ENCODE data around the gene GNGT2. TPM values are rescaled to one million over a fixed set of nuclear protein-coding genes. Genes with fewer than 3 reads are reported as not detected.
A peak's percentile ranks its signal among the peaks of the same experiment; 100 is the strongest.

The GNGT2 gene
- total RNA-seq, 1 donor from 2014 or later = not detected

DNA sequence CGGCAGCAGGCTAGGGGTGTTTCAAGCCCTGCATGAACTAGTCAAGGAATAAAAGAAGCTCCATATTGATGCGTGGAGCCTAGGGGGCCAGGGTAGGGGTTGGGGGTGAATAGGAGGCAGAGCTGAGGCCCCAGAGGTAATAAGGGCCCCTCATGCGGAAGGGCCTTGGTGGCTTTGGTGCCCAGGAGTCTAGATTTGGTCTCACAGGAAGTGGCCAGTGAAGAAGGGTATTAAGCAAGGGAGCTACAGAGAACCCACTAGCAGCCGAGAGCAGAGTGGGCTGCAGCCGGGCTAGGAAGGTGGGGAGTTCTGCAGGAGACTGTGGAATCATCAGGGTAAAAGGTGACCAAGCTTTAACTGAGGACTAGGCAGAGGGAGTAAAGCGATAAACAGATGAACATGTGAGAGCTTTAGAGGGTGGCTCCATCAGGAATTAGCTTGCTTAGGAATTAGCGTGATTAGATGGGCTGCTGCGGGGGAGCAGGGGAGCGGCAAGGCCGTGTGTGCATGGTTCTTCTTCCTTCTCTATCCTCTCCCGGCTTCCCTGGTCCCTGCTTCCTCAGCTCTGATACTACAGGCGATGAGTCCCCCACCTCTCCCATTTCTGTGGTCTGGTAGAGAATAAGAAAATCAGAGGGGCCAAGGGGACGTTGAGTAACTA is 9.8 kb downstream of the GNGT2 start:
- TF ChIP-seq EZH2 (IDR thresholded peaks at IDR 0.05; ENCODE audit: insufficient read depth, low read length) = no peak
- no peak for TF ChIP-seq CTCF (IDR thresholded peaks at IDR 0.05; ENCODE audit: insufficient read depth, low read depth, low read length)

GRCh38 chr17:49198211-49198610 is 12.2 kb downstream of the GNGT2 start:
- Histone ChIP-seq H3K4me2 (ENCODE audit: low read length) (no peak overlapping the region), H3K36me3 (ENCODE audit: insufficient read depth, low read length) (no peaks in the 10 kb centered on the region), H3K9me3 (ENCODE audit: insufficient read depth, low read depth, low read length) (no peaks in the 10 kb centered on the region), H3K9ac (ENCODE audit: low read length) (no peak overlapping the region), H3K4me3 (ENCODE audit: insufficient read depth, low read depth, low read length) (no peak overlapping the region), H3K27ac (ENCODE audit: low read depth, low read length) (no peak overlapping the region), H2AFZ (ENCODE audit: low read depth, low read length) (no peak overlapping the region), H4K20me1 (ENCODE audit: insufficient read depth, low read length) (no peaks in the 10 kb centered on the region), H3K79me2 (ENCODE audit: insufficient read depth, low read length) (no peaks in the 10 kb centered on the region), H3K4me1 (ENCODE audit: insufficient read depth, low read length) (peaks cover 16% of the 10 kb centered on the region), H3K27me3 (ENCODE audit: insufficient read depth, low read length) (no peaks in the 10 kb centered on the region)
- Mint-ChIP-seq H3K36me3 (ENCODE audit: low read depth, unreplicated experiment) (no peaks in the 10 kb centered on the region), H3K9me3 (ENCODE audit: unreplicated experiment) (peaks cover 7% of the 10 kb centered on the region), H3K4me1 (ENCODE audit: low read depth, unreplicated experiment) (peaks cover 12% of the 10 kb centered on the region), H3K27me3 (ENCODE audit: low read depth, unreplicated experiment) (no peaks in the 10 kb centered on the region), H3K27ac (ENCODE audit: unreplicated experiment) (no peak overlapping the region), H3K4me3 (ENCODE audit: unreplicated experiment) (no peak overlapping the region)
- TF ChIP-seq CTCF (IDR thresholded peaks at IDR 0.05; ENCODE audit: insufficient read depth, low read depth, low read length) (no peak), EZH2 (IDR thresholded peaks at IDR 0.05; ENCODE audit: insufficient read depth, low read length) (no peak)
- FAIRE-seq (no peak), DNase-seq (ENCODE audit: low read depth) (no peak)

More for the DNA sequence above, 9.8 kb downstream of the GNGT2 start:
- no peaks in the 10 kb centered on the region for H3K36me3 Mint-ChIP-seq (ENCODE audit: low read depth, unreplicated experiment)
- Histone ChIP-seq H4K20me1 (ENCODE audit: insufficient read depth, low read length) (no peaks in the 10 kb centered on the region), H3K4me2 (ENCODE audit: low read length) (no peak overlapping the region), H3K36me3 (ENCODE audit: insufficient read depth, low read length) (no peaks in the 10 kb centered on the region), H3K4me3 (ENCODE audit: insufficient read depth, low read depth, low read length) (no peak overlapping the region), H2AFZ (ENCODE audit: low read depth, low read length) (no peak overlapping the region), H3K27ac (ENCODE audit: low read depth, low read length) (no peak overlapping the region), H3K9ac (ENCODE audit: low read length) (no peak overlapping the region), H3K27me3 (ENCODE audit: insufficient read depth, low read length) (no peaks in the 10 kb centered on the region), H3K4me1 (ENCODE audit: insufficient read depth, low read length) (peaks cover 10% of the 10 kb centered on the region), H3K79me2 (ENCODE audit: insufficient read depth, low read length) (no peaks in the 10 kb centered on the region), H3K9me3 (ENCODE audit: insufficient read depth, low read depth, low read length) (no peaks in the 10 kb centered on the region)
- FAIRE-seq (no peak), DNase-seq (ENCODE audit: low read depth) (no peak)
- peaks cover 6% of the 10 kb centered on the region for H3K27me3 Mint-ChIP-seq (ENCODE audit: low read depth, unreplicated experiment)
- H3K4me1 Mint-ChIP-seq (ENCODE audit: low read depth, unreplicated experiment) = peaks cover 6% of the 10 kb centered on the region
- H3K4me3 Mint-ChIP-seq (ENCODE audit: unreplicated experiment) = no peak overlapping the region
- H3K9me3 Mint-ChIP-seq (ENCODE audit: unreplicated experiment) = peaks cover 11% of the 10 kb centered on the region
- H3K27ac Mint-ChIP-seq (ENCODE audit: unreplicated experiment) = peak overlapping the region; percentile 26

GRCh38 chr17:49197346-49197998 is 12.9 kb downstream of the GNGT2 start:
- no peak overlapping the region for H3K4me2 ChIP-seq (ENCODE audit: low read length)

More at GRCh38 chr17:49197346-49197998, 12.9 kb downstream of the GNGT2 start:
- Histone ChIP-seq H3K4me3 (ENCODE audit: insufficient read depth, low read depth, low read length) (no peak overlapping the region), H2AFZ (ENCODE audit: low read depth, low read length) (no peak overlapping the region), H4K20me1 (ENCODE audit: insufficient read depth, low read length) (no peaks in the 10 kb centered on the region), H3K27me3 (ENCODE audit: insufficient read depth, low read length) (no peaks in the 10 kb centered on the region), H3K27ac (ENCODE audit: low read depth, low read length) (no peak overlapping the region), H3K36me3 (ENCODE audit: insufficient read depth, low read length) (no peaks in the 10 kb centered on the region), H3K79me2 (ENCODE audit: insufficient read depth, low read length) (no peaks in the 10 kb centered on the region), H3K9ac (ENCODE audit: low read length) (no peak overlapping the region), H3K9me3 (ENCODE audit: insufficient read depth, low read depth, low read length) (no peaks in the 10 kb centered on the region), H3K4me1 (ENCODE audit: insufficient read depth, low read length) (peaks cover 16% of the 10 kb centered on the region)
- H3K27ac Mint-ChIP-seq (ENCODE audit: unreplicated experiment) = no peak overlapping the region
- DNase-seq (ENCODE audit: low read depth) (no peak), FAIRE-seq (no peak)
- peaks cover 12% of the 10 kb centered on the region for H3K4me1 Mint-ChIP-seq (ENCODE audit: low read depth, unreplicated experiment)
- no peaks in the 10 kb centered on the region for H3K36me3 Mint-ChIP-seq (ENCODE audit: low read depth, unreplicated experiment)
- H3K4me3 Mint-ChIP-seq (ENCODE audit: unreplicated experiment) = no peak overlapping the region
- H3K27me3 Mint-ChIP-seq (ENCODE audit: low read depth, unreplicated experiment) = no peaks in the 10 kb centered on the region
- H3K9me3 Mint-ChIP-seq (ENCODE audit: unreplicated experiment) = peaks cover 5% of the 10 kb centered on the region
- TF ChIP-seq EZH2 (IDR thresholded peaks at IDR 0.05; ENCODE audit: insufficient read depth, low read length) = no peak
- no peak for TF ChIP-seq CTCF (IDR thresholded peaks at IDR 0.05; ENCODE audit: insufficient read depth, low read depth, low read length)

Data from astrocyte (in vitro differentiated cells and primary cell).